ENCODE data around the gene DLEC1.

DNA sequence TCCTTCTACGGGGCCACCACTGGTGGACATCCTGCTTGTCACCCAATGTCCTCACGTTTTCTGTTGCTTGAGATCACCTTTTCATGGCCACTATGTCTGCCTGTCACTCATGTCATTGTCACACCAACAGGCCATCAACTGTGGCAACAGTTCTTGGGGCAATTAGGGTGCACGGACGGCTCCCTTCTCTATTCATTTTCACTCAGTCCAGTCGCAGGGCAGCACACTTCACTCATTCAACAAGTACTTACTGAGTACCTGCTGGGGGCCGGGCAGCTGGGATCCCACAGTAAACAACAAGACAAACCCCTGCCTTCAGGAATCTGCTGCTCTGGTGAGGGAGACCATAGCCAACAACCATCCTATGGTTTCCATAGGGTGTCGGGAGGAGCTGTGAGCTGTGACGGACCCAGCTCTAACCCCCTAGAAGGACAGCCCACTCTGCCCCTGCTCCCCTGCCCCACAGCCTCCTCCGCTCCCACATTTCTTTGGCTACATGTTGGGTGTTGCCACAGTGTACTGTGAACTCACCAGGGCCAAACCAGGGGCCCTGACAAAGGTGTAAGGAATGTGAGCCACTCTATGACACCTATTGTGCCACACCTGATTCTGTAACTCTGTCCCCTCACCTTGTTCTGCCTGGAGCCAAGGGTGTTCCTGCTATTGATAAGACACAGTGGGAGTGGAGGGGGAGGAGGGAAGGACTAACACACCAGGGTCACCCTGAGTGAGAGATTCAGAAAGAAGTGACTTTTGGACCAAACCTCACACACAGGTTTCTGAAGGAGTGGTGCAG lies 46.5 kb upstream of the DLEC1 start:
- TF ChIP-seq, protein P1, sequence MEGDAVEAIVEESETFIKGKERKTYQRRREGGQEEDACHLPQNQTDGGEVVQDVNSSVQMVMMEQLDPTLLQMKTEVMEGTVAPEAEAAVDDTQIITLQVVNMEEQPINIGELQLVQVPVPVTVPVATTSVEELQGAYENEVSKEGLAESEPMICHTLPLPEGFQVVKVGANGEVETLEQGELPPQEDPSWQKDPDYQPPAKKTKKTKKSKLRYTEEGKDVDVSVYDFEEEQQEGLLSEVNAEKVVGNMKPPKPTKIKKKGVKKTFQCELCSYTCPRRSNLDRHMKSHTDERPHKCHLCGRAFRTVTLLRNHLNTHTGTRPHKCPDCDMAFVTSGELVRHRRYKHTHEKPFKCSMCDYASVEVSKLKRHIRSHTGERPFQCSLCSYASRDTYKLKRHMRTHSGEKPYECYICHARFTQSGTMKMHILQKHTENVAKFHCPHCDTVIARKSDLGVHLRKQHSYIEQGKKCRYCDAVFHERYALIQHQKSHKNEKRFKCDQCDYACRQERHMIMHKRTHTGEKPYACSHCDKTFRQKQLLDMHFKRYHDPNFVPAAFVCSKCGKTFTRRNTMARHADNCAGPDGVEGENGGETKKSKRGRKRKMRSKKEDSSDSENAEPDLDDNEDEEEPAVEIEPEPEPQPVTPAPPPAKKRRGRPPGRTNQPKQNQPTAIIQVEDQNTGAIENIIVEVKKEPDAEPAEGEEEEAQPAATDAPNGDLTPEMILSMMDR (IDR thresholded peaks at IDR 0.05) = no peak
- peak; percentile 66 to 93 (median 91) for TF ChIP-seq POLR2AphosphoS5 (IDR thresholded peaks at IDR 0.05)
- peak; percentile 93 for TF ChIP-seq POLR2A (IDR thresholded peaks at IDR 0.05)
- peak; percentile 65 for TF ChIP-seq EP300 (IDR thresholded peaks at IDR 0.05; ENCODE audit: low read depth)
